ENCODE data around the gene TBC1D22A.

TBC1D22A gene

GRCh38 chr22:47032956-47033647, 270.7 kb downstream of the TBC1D22A start:
- no peak for DNase-seq (ENCODE audit: low read depth)

- no peak for DNase-seq (ENCODE audit: low read depth)
Measured at GRCh38 chr22:47033648-47034000, 271.2 kb downstream of the TBC1D22A start.

- DNase-seq (ENCODE audit: low read depth), result no peak
Measured at GRCh38 chr22:47034076-47034808, 271.8 kb downstream of the TBC1D22A start.

GRCh38 chr22:47034905-47035419, 272.5 kb downstream of the TBC1D22A start:
- DNase-seq (ENCODE audit: low read depth), result no peak

- no peak for DNase-seq (ENCODE audit: low read depth)
Measured at GRCh38 chr22:47035425-47035881, 273.0 kb downstream of the TBC1D22A start.

- DNase-seq (ENCODE audit: low read depth), result no peak
Measured at GRCh38 chr22:47036352-47036751, 273.9 kb downstream of the TBC1D22A start.

- no peak for DNase-seq (ENCODE audit: low read depth)
Measured at GRCh38 chr22:47036936-47037485, 274.6 kb downstream of the TBC1D22A start.

- DNase-seq (ENCODE audit: low read depth), result no peak
Measured at GRCh38 chr22:47038206-47038835, 275.9 kb downstream of the TBC1D22A start.

GRCh38 chr22:47039356-47039755, 276.9 kb downstream of the TBC1D22A start:
- no peak for DNase-seq (ENCODE audit: low read depth)

GRCh38 chr22:47040486-47041270, 278.2 kb downstream of the TBC1D22A start:
- DNase-seq (ENCODE audit: low read depth), result no peak

- no peak for DNase-seq (ENCODE audit: low read depth)
Measured at GRCh38 chr22:47041271-47042115, 279.0 kb downstream of the TBC1D22A start.

- DNase-seq (ENCODE audit: low read depth), result no peak
Measured at GRCh38 chr22:47042116-47042825, 279.8 kb downstream of the TBC1D22A start.

GRCh38 chr22:47042861-47043496, 280.5 kb downstream of the TBC1D22A start:
- no peak for DNase-seq (ENCODE audit: low read depth)

GRCh38 chr22:47043835-47044721, 281.6 kb downstream of the TBC1D22A start:
- DNase-seq (ENCODE audit: low read depth), result no peak

GRCh38 chr22:47044722-47045535, 282.5 kb downstream of the TBC1D22A start:
- no peak for DNase-seq (ENCODE audit: low read depth)

GRCh38 chr22:47045691-47046410, 283.4 kb downstream of the TBC1D22A start:
- DNase-seq (ENCODE audit: low read depth), result no peak

Data from fibroblast of gingiva (primary cell).